Globus pallidus (tissue), 1 donor: ENCODE data around the gene COG7.
"Not testable (repeated sequence)": the region's sequence is repeated elsewhere in the genome, so short reads cannot be mapped to it uniquely, and the experiment has no call there.

Experiments used
- DNase-seq: peaks from one replicate; pipeline ENCODE4 v3.0.0-alpha.2; 2015; ENCODE audit warnings: low spot score

COG7 gene

DNA sequence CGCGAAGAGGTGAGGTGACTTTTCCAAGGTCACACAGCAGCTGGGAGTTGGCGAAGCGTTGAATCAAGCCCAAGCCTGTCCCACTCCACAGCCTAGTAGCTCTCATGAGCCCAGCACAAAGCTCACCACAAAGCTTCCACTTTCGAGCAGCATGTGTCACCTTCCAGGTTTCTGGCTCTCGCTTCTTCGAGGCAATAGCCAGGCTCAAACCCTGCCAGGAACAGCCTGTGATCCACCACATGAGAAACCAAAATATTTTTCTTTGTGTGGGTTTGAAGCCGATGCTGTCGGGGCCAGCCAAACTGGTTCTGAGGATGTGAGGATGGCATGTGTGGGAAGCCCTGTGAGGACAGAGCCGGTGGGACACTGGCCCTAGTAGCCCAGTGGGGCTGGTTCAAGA, 68.1 kb downstream of the COG7 start:
- no peak for DNase-seq

DNA sequence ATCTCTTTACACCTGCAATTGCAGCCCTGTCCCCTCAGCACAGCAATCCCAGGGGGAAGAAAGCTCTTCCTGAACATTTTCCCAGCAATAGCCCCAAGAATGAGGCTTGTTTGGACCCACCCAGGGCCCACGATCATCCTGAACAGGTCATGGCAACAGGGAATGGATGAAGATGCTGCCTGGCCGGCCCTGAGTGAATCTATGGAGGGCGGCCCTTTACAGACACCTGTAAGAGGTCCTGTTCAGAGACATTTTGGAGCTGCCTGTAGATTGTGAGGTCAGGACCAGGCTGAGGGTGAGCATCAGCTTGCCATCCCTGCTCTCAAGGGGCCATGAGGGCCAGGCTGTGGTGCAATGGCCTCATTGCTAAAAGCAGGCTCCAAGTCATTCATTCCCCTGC, 69.1 kb downstream of the COG7 start:
- no peak for DNase-seq

DNA sequence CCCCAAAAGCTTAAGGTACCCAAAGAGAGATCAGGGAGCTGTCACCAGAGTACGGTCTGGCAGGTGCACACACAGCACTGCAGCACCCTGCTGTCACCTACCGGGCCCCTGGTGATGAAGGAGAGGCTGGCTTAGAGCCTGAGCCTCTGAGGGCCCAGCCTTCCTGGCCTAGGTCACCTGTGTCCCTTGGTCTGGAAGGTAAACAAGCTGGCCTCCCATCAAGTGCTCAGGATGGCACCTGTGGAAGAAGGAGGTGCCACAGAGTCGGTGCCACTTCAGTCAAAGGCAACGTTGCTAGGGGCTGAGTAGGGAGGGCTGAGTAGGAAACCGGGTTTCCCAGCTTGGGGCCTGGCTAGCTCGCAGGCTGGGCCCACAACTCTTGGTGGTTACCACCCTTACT, 70.7 kb downstream of the COG7 start:
- no peak for DNase-seq

DNA sequence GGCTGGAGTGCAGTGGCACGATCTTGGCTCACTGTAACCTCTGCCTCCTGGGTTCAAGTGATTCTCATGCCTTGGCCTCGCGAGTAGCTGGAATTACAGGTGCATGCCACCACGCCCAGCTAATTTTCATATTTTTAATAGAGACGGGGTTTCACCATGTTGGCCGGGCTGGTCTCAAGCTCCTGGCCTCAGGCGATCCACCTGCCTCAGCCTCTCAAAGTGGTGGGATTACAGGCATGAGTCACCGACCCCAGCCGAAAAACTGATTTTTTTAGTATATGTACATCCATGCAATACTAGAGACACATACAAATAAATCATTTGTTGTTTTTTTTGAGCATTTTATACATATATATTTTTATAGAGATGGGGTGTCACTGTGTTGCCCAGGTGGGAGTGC, 71.3 kb downstream of the COG7 start:
- not testable (repeated sequence) for DNase-seq

DNA sequence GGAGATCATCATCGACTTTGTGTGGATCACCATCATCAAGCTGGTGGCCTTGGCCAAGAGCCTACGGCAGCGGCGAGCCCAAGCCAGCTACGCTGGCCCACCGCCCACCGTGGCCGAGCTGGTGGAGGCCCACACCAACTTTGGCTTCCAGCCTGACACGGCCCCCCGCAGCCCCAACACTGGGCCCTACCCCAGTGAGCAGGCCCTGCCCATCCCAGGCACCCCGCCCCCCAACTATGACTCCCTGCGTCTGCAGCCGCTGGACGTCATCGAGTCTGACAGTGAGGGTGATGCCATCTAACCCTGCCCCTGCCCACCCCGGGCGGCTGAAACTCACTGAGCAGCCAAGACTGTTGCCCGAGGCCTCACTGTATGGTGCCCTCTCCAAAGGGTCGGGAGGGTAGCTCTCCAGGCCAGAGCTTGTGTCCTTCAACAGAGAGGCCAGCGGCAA, 72.5 kb downstream of the COG7 start:
- DNase-seq, result no peak

DNA sequence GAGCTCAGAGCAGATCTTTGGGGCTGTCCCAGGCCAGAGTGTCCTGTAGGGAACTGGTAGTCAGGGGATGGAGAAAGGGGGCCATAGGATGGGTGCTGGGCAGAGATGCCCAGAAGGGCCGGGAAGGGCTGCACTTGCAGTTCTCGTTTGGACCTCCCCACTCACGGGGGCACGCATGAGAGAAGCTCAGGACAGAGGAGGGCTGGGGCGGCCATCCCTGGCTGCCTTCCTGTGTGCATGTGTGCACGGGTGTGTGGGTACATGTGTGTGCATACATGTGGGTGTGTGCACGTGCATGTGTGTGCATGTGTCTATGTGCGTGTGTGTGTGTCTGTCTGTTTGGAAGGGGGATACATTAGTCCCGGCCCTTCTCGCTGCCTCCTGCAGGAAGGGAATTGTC, 73.3 kb downstream of the COG7 start:
- DNase-seq, result no peak

DNA sequence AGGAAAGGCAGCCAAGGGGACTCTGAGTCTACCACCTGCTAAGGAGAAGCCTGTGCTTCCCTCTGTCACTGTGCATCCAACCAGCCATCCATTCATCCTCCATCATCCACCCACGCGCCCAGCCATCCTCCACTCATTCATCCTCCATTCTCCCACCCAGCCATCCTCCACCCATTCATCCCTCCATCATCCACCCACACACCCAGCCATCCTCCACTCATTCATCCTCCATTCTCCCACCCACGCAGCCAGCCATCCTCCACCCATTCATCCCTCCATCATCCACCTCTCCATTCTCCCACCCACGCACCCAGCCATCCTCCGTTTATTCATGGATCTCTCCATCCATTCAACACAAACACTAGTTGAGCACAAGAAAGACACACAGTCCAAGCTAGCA, 74.1 kb downstream of the COG7 start:
- no peak for DNase-seq

DNA sequence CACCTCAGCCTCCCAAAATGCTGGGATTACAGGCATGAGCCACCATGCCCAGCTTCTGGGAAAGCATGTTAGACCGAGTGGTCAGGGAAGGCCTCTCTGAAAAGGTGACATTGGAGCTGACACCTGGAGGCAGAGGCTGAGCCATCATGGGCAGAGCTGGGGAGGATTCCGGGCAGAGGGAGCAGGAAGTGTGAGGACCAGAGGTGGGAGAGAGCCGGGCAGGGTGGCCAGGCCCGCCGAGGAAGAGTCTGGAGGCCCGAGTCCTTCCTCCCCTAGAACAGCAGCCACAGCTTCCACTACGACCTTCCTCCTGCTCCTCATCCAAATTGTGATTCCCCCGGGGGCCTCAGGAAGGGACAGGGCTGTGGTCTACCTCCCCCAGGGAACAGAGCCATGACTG, 74.7 kb downstream of the COG7 start:
- DNase-seq, result no peak

DNA sequence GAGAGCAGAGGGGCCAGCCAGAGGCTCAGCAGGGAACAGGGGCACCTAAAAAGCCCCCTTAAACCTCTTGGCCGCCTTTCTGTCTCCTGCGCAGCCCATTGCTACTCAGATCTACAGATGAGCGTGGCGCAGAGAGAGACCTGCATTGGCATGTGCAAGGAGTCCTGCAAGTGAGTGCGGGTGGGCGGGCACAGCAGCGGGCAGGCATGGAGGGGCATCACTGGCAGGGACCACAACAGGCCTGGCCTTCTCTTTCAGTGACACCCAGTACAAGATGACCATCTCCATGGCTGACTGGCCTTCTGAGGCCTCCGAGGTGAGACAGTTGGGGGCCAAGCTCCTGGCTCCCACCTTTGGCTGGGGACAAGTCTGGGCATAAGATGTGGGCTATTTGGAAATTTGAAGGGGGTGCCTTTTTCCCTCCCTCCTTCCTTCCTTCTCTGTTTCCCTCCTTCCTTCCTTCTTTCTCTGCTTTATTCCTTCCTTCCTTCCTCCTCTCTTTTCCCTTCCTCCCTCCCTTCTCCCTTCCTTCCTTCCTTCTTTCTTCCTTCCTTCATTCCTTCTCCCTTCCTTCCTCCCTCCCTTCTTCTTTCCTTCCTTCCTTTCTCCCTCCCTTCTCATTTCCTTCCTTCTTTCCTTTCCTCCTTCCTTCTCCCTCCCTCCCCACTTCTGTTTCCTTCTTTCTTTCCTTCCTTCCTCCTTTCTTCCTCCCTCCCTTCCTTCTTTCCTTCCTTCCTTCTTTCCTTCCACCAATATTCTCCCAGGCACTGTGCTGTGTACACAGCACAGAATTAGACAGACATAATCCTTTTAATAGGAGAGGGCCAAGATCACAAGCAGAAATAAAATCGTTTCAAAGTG, 75.7 kb downstream of the COG7 start:
- DNase-seq, result no peak

DNA sequence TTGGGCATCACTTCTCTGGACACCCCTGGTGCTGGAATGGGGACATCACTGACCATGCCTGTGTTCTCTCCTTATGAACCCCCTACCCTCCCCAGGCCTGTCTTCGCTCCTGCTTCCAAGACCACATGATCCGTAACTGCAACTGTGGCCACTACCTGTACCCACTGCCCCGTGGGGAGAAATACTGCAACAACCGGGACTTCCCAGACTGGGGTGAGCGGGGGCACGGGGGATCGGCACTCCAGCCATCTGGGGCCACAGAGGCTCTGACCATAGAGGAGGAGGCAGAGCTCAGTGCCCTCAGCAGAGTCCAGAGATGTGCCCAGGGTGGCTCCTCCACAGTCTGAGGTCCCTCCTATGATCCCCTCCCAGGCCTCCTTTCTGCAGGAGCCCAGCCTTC, 77.3 kb downstream of the COG7 start:
- DNase-seq, result no peak

DNA sequence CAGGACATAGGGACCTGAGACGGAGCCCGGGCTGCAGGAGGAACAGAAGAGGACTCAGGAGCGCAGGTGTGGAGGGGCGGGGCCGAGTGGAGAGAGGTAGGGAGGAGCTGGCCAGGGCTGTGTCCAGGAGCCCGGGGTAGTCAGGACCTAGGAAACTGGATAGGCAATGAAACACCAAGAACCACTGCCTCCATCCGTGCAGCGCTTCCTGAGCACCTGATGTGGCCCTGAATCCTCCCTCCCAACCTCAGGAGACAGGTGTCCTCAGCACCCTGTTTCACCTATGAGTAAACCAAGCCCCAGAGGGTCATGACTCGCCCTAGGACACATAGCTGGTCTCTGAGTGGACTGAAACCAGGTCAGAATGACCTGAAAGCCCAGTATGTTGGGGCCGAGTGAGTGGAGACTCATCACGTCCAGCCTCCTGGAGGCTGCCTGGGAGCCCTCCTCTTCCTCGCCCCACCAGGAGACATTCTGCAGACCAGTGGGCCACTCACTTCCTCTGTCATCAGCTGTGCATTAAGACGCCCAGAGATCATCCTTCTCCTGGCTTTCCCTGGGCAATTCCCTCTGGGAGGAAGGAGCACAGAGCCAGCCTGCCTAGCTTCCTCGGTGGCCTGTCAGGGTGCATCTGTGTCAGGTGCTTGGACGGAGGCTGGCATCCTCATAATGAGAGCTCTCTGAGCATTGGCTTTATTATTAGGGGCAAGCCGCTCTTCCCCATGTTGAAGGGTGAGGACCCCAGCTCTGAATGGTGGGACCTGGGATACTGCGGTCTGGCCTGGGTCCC, 78.1 kb downstream of the COG7 start:
- DNase-seq, result no peak

DNA sequence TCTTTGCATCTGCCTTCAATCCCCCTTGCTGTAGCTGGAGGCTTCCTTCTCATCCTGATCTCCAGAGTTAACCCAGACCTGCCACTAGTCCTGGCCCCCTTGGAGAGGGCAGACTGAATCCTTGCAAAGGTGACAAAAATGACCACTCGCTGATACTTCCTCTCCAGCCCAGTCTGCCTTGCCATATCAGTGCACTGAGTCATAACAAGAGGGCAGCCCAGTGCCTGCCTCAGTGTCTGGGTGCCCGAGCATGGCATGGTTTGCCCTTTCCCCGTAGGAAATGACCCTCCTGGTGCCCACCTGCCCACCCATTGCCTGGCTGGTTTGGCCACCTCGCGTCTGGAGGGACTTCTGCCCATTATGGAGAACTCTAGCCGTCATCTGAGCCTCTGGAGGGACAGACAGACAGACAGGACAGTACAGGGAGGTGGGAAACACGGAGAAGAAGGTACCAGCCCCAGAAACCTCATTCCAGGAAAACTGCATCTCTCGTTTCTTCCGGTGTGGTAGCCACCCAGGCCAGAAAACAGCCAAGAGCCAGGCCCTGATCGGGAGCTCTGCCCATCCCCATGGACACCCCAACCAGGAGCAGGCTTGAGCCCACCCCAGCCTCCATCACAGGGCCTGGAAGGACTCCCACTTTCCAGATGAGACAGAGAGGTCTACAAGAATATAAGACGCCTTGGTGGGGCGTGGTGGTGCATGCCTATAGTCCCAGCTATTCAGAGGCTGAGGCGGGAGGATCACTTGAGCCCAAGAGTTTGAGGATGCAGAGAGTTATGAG, 79.4 kb downstream of the COG7 start:
- no peak for DNase-seq

DNA sequence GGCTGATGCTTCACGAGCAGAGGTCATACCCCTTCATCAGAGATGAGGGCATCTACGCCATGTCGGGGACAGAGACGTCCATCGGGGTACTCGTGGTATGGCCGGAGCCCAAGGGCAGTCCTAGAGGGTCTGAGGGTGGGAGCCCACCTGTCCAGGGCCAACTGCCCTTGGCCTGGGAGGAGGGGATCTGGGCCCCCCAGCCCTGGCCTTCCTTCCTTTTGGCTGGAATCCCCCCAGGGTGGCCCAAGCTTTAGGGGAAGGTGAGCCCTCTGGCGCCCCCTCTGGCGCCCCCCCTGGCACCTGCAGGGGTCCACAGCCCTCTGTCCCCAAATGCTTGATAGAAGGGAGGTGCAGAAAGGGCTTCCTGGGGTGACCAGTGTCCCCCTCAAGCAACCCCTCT, 81.6 kb downstream of the COG7 start:
- DNase-seq, result no peak

DNA sequence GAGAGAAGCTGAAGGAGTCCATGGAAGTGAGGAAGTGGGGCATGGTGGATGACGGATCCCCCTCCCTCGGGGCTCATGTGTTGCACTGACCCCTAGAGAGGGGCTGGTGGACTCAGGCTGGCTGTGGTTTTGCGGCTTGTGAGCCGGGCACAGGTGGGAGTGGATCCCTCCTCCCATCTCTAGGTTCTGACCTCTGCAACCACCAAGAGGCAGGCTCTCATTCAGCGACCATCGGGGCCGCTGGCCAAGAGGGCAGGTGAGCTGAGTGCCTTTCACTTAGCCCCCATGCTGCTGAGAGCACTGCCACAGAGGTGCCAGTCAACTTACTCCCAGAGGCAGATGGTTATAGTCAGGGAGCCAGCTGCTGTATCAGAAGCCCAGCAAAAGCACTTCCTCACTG, 83.6 kb downstream of the COG7 start:
- no peak for DNase-seq

DNA sequence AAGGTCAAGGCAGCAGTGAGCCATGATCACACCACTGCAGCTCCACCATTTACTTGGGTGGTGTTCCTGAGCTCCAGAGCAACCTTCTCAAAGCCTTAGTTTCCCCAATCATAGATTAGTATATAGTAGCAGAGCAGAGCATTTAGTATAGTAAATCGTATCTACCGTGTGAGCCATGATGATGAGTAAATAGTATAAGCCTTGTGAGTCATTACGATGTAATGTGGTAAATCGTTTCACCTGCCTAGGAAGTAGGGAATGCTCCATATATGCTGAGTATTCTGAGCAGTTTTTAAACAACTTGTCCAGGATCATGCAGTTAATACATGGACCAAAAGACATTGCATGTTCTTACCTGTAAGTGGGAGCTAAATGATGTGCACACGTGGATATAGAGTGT, 84.5 kb downstream of the COG7 start:
- no peak for DNase-seq

DNA sequence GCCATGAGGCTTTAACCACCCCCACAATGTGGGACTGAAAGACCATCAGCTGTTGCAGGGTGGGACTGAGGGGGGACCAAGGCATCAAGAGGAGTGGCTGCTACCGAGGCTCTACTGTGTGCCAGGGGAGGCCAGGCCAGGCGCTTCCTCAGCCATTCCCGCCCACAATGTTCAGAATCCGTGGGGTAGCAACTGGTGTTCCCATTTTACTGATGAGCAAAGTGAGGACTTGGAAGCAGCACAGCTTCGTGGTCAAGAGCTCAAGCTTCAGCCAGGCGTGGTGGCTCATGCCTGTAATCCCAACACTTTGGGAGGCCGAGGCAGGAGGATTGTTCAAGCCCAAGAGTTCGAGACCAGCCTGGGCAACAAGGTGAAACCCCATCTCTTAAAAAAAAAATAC, 85.0 kb downstream of the COG7 start:
- DNase-seq, result no peak

DNA sequence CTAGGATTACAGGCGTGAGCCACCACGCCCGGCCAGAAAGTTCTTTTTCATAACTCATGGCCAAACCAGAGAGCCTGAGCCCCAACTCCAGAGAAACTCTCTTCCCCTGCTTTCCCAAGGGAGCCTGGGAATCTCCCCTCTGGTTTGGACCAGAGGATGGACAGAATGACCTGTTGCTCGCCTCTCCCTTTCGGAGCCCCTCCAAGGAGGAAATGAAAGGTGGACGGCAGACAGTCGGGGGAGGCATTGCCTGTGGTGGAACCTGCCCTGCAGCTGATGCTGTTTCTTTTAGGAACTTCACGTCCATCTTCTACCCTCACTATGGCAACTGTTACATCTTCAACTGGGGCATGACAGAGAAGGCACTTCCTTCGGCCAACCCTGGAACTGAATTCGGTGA, 85.4 kb downstream of the COG7 start:
- DNase-seq, result no peak

DNA sequence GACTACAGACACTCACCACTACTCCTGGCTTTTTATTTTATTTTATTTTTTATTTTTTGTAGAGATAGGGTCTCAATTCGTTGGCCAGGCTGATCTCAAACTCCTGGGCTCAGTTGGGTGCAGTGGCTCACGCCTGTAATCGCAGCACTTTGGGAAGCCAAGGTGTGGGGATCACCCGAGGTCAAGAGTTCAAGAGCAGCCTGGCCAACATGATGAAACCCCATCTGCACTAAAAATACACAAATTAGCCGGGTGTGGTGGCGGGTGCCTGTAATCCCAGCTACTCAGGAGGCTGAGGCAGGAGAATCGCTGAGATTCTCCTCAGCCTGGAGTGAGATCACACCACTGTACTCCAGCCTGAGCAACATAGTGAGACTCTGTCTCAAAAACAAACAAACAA, 86.6 kb downstream of the COG7 start:
- DNase-seq, result not testable (repeated sequence)

DNA sequence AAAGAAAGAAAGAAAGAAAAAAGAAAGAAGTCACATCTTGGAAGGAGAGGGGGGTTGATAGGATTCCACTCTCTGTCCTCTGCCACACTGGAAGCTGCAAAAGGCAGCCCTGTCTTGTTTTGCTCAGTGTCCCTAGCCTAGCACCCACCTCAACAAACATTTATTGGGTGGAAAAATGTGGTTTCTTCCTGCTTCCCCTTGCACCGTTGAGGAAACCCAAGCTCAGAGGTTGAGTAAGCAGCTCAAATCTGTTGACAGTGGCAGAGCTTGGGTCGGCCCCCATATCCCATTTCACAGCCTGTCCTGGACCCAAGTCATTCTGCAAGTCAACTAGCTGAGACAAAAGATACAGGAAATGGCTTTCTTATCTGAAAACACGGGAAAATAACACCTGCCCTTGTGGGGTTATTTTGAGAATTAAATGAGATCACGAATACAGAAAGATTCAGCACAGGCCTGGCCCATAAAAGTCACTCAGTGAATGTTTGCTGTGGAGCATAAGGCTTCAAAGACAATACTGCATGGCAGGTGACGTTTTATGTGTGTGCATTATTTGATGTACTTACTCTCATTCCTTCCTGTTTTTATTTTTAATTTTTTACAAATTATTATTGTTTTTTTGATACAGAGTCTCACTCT, 87.3 kb downstream of the COG7 start:
- DNase-seq, result no peak

DNA sequence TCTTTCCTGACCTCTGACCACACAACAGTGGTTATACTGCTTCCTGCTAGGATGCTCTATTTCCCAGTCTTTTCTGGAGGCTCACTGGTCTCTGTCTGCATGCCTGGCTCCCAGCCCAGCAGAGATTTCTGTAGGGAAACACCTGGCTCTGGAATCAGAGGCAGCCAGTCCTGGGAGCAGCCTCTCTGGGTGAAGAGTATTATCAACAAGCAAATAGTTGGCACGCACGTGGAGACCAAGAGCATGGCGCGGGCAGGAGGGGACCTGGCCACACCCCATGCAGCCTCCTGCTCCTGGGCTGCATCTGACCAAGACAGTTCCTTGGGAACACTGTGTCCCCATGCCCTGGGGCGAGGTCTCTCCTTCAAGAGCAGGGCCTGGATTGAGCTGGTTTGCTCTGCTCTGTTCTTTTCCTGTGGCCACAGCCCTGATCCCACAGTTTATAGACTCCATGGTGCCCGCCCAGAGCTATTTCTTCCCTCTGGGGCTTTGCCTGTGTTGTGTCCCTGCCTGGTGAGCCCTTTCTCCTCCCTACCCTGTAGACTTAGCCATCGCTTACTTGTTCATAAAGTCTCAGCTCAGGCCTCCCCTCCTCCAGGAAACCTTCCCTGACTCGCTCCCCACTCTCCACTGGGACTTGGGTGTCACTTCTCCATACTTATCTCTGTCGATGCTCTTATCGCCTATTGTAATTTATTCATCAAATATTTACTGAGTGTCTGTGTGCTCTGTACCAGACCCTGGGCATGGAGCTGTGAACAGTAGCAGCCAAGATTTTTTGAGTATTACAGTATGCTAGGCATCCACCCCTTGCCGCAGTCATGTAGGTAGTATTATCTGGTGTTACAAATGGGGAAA, 90.3 kb downstream of the COG7 start:
- DNase-seq, result no peak

DNA sequence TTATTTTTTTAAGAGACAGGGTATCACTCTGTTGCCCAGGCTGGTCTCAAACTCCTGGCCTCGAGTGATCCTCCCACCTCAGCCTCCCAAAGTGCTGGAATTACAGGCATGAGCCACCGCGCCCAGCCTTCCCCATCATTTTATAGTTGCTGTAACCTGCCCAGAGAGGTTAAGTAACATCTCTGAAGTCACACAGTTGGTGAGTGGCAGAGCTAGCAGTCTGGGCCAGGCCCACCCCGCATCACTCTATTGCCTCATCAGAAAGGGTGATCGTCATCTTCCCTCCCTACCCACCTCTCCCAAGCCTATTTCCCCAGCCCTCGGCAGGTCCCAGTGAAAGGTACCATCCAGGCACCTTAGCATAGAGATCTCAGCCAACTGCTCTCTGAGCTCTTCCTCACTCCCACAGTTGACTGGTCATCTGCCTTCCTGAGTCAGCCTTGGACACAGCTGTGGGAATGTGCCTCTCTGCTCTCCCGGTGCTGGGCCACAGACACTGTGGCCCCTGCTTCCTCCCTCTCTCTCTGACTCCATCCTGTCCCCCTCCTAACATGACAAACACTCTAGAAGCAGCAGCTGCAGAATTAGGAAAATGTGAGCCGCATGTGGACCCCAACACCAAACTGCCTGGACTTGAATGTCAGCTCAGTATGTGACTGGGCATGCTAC, 93.8 kb downstream of the COG7 start:
- no peak for DNase-seq
